HepG2 (cell line): ENCODE measurements around the gene RBM44. TPM values are rescaled to one million over a fixed set of nuclear protein-coding genes. Genes with fewer than 3 reads are reported as not detected.

ENCODE experiments used
- EZH2 ChIP-seq: conservative IDR thresholded peaks from 2 replicates; pipeline ENCODE4 v1.6.1; 2012; ENCODE audit warnings: mild to moderate bottlenecking, low read depth, low read length, moderate library complexity
- FOXJ3 ChIP-seq: sonication (generic); formaldehyde crosslinking; IDR thresholded peaks from 2 replicates; pipeline ENCODE4 v1.4.0; 2020; ENCODE audit warnings: missing genetic modification reagents, mild to moderate bottlenecking, borderline replicate concordance
- IRF2 ChIP-seq: IDR thresholded peaks from 2 replicates; pipeline ENCODE4 v1.6.1; 2018; ENCODE audit warnings: missing genetic modification reagents, missing compliant biosample characterization
- JUND ChIP-seq: sonication (generic); formaldehyde crosslinking; IDR thresholded peaks from 2 replicates; pipeline ENCODE4 v1.8.0; 2022; ENCODE audit warnings: mild to moderate bottlenecking, missing genetic modification reagents
- LCORL ChIP-seq, 2 experiments: fragments of 450-650 bp in 1 of 2; sonication (generic) in 1 of 2; formaldehyde crosslinking in 1 of 2; IDR thresholded peaks; 2 replicates each; pipeline versions ENCODE4 v1.5.0 to v1.6.1; 2017 to 2020; ENCODE audit warnings: antibody characterized with exemption in 1 of 2, missing genetic modification reagents in 1 of 2
- SMYD3 ChIP-seq: sonication (generic); formaldehyde crosslinking; IDR thresholded peaks from 2 replicates; pipeline ENCODE4 v1.8.1; 2023; ENCODE audit warnings: mild to moderate bottlenecking, missing genetic modification reagents
- SP1 ChIP-seq, 2 experiments: fragments of 450-650 bp in 1 of 2; sonication (generic) in 1 of 2; formaldehyde crosslinking in 1 of 2; IDR thresholded peaks; 2 replicates each; pipeline versions ENCODE4 v1.4.0 to v1.6.1; 2016 to 2020; ENCODE audit warnings: missing genetic modification reagents in 1 of 2
- SP4 ChIP-seq: sonication (generic); formaldehyde crosslinking; IDR thresholded peaks from 2 replicates; pipeline ENCODE4 v1.8.1; 2023; ENCODE audit warnings: mild to moderate bottlenecking, missing genetic modification reagents
- STAT6 ChIP-seq: sonication (generic); formaldehyde crosslinking; IDR thresholded peaks from 2 replicates; pipeline ENCODE4 v1.4.0; 2020; ENCODE audit warnings: missing genetic modification reagents, mild to moderate bottlenecking, borderline replicate concordance
- TBX2 ChIP-seq: sonication (generic); formaldehyde crosslinking; IDR thresholded peaks from 2 replicates; pipeline ENCODE4 v1.5.0; 2020; ENCODE audit warnings: missing genetic modification reagents, mild to moderate bottlenecking, borderline replicate concordance
- THAP11 ChIP-seq: IDR thresholded peaks from 2 replicates; pipeline ENCODE4 v1.6.1; 2016; ENCODE audit warnings: missing biosample characterization, missing genetic modification reagents
- USF2 ChIP-seq, 2 experiments: sonication (generic) in 1 of 2; formaldehyde crosslinking in 1 of 2; IDR thresholded peaks; 2 replicates each; pipeline versions ENCODE4 v1.5.1 to v1.6.1; 2011 to 2020; ENCODE audit warnings: borderline replicate concordance in 1 of 2, low read depth in 1 of 2, low read length in 1 of 2, mild to moderate bottlenecking in 1 of 2, missing genetic modification reagents in 1 of 2, moderate library complexity in 1 of 2
- ZNF260 ChIP-seq: sonication (generic); formaldehyde crosslinking; IDR thresholded peaks from 2 replicates; pipeline ENCODE4 v1.4.0; 2020; ENCODE audit warnings: missing genetic modification reagents, low read depth, mild to moderate bottlenecking, borderline replicate concordance
- ZNF331 ChIP-seq: sonication (generic); formaldehyde crosslinking; IDR thresholded peaks from 2 replicates; pipeline ENCODE4 v1.4.0; 2020; ENCODE audit warnings: missing genetic modification reagents
- ZNF674 ChIP-seq: sonication (generic); formaldehyde crosslinking; IDR thresholded peaks from 2 replicates; pipeline ENCODE4 v1.5.0; 2020; ENCODE audit warnings: low read depth, mild to moderate bottlenecking, missing genetic modification reagents
- ZNF687 ChIP-seq: sonication (generic); formaldehyde crosslinking; IDR thresholded peaks from 2 replicates; pipeline ENCODE4 v1.5.1; 2020; ENCODE audit warnings: mild to moderate bottlenecking, missing genetic modification reagents, moderate library complexity
- ZNF713 ChIP-seq: sonication (generic); formaldehyde crosslinking; IDR thresholded peaks from 2 replicates; pipeline ENCODE4 v1.4.0; 2020; ENCODE audit warnings: mild to moderate bottlenecking, missing genetic modification reagents
- ZNF775 ChIP-seq: sonication (generic); formaldehyde crosslinking; IDR thresholded peaks from 2 replicates; pipeline ENCODE4 v1.4.0; 2020; ENCODE audit warnings: missing genetic modification reagents, mild to moderate bottlenecking, moderate library complexity, borderline replicate concordance
- ZNF790 ChIP-seq: sonication (generic); formaldehyde crosslinking; IDR thresholded peaks from 2 replicates; pipeline ENCODE4 v1.8.0; 2022; ENCODE audit warnings: missing genetic modification reagents, mild to moderate bottlenecking, borderline replicate concordance
- ZSCAN12 ChIP-seq: sonication (generic); formaldehyde crosslinking; IDR thresholded peaks from 2 replicates; pipeline ENCODE4 v1.9.0; 2021; ENCODE audit warnings: mild to moderate bottlenecking, missing genetic modification reagents
- polyA plus RNA-seq, 8 experiments: library from polyadenylated mRNA; depleted of rRNA in 3 of 8; stranded (reverse) in 7 of 8; unstranded in 1 of 8; fragments of >200 nt; fragmentation: Illumina TruSeq in 4 of 8; extraction: Trizol in 4 of 8; gene quantifications; 2 replicates each; pipeline versions ENCODE4 v1.2.1 to v1.2.3, GENCODE V29; 2011 to 2016; ENCODE audit warnings: low read depth in 4 of 8, missing spikeins in 1 of 8, mixed read lengths in 1 of 8; ENCODE audit not compliant: insufficient read depth in 1 of 8
- total RNA-seq, 5 experiments: library from RNA; depleted of rRNA; stranded (reverse); fragments of >200 nt; fragmentation: Illumina TruSeq; extraction: Trizol; gene quantifications; 2 replicates each; pipeline ENCODE4 v1.2.3, GENCODE V29; 2016; ENCODE audit warnings: low read depth in 1 of 5

The RBM44 gene
- total and polyA plus RNA-seq, 2 of the 13 experiments (the other 11 are each of a cell fraction or from before 2014, with no cell fraction given) = 0.13 to 0.50 TPM

GRCh38 chr2:237774811-237775553, 23.6 kb upstream of the RBM44 start (continued):
- TF ChIP-seq ZNF713 (CRISPR knock-in tag) (no peak), ZNF775 (CRISPR knock-in tag) (no peak), ZNF687 (peak; percentile 59), ZNF260 (CRISPR knock-in tag) (no peak), SMYD3 (CRISPR knock-in tag) (no peak), IRF2 (CRISPR knock-in tag) (no peak), ZNF790 (CRISPR knock-in tag) (no peak), THAP11 (0 out of 2 replicates have a peak, but pooled peaks have one; percentile 17), FOXJ3 (CRISPR knock-in tag) (no peak), LCORL (IDR thresholded peaks at IDR 0.05) (no peak), LCORL (CRISPR knock-in tag; IDR thresholded peaks at IDR 0.05) (no peak), STAT6 (CRISPR knock-in tag) (no peak), TBX2 (peak; percentile 79), JUND (CRISPR knock-in tag) (no peak), ZNF674 (CRISPR knock-in tag) (no peak), ZNF331 (CRISPR knock-in tag) (peak; percentile 66; the same call in 1 of the 2 replicates), SP4 (CRISPR knock-in tag) (peak; percentile 50; the same call in 1 of the 2 replicates), EZH2 (no peak), USF2 (IDR thresholded peaks at IDR 0.05; ENCODE audit: low read depth, low read length) (no peak), USF2 (CRISPR knock-in tag; IDR thresholded peaks at IDR 0.05; ENCODE audit: borderline replicate concordance) (no peak), ZSCAN12 (CRISPR knock-in tag) (no peak), SP1 (IDR thresholded peaks at IDR 0.05) (no peak), SP1 (CRISPR knock-in tag; IDR thresholded peaks at IDR 0.05) (no peak)
